Heart left ventricle (tissue), 16 donors: ENCODE data around the gene ACSF2. TPM values are rescaled to one million over a fixed set of nuclear protein-coding genes. Genes with fewer than 3 reads are reported as not detected.

Experiments used
- ATAC-seq, 4 donors: fragments of 200-7000 bp; cut with Tn5 transposase; one replicate each; pipeline ENCODE4 v1.9.1; 2020 to 2022; ENCODE audit warnings: moderate library complexity in 4 of 4, mild to moderate bottlenecking in 3 of 4, moderate number of reproducible peaks in 1 of 4
- DNase-seq, 5 donors: peaks; one replicate each; pipeline ENCODE4 v3.0.0-alpha.2; 2020
- H3K27ac ChIP-seq, 12 donors: fragments of 200-600 bp; sonication (generic) in 4 of 12; one replicate each; pipeline versions ENCODE4 v1.5.0 to v1.8.0; 2016 to 2022; ENCODE audit warnings: mild to moderate bottlenecking in 2 of 12
- H3K27me3 ChIP-seq, 9 donors: fragments of 200-600 bp; sonication (generic) in 2 of 9; one replicate each; pipeline versions ENCODE4 v1.5.1 to v1.8.0; 2016 to 2022; ENCODE audit warnings: mild to moderate bottlenecking in 3 of 9
- H3K36me3 ChIP-seq, 9 donors: fragments of 200-600 bp; sonication (generic) in 2 of 9; one replicate each; pipeline versions ENCODE4 v1.5.0 to v1.8.0; 2018 to 2022; ENCODE audit warnings: mild to moderate bottlenecking in 2 of 9
- H3K4me1 ChIP-seq, 12 donors: fragments of 200-600 bp; sonication (generic) in 4 of 12; one replicate each; pipeline versions ENCODE4 v1.5.0 to v1.8.0; 2016 to 2022; ENCODE audit warnings: mild to moderate bottlenecking in 3 of 12
- H3K4me3 ChIP-seq, 12 donors: fragments of 200-600 bp; sonication (generic) in 4 of 12; one replicate each; pipeline versions ENCODE4 v1.5.0 to v1.8.0; 2017 to 2022; ENCODE audit warnings: mild to moderate bottlenecking in 9 of 12, moderate library complexity in 4 of 12
- H3K9me3 ChIP-seq, 12 donors: fragments of 200-600 bp; sonication (generic) in 4 of 12; one replicate each; pipeline versions ENCODE4 v1.5.0 to v1.8.0; 2016 to 2022; ENCODE audit warnings: mild to moderate bottlenecking in 1 of 12
- CTCF ChIP-seq, 12 donors: fragments of 200-600 bp; sonication (generic) in 4 of 12; IDR thresholded peaks; one replicate each; pipeline versions ENCODE4 v1.5.0 to v1.8.0; 2018 to 2022; ENCODE audit warnings: antibody characterized with exemption in 12 of 12, mild to moderate bottlenecking in 5 of 12
- POLR2A ChIP-seq, 2 donors: fragments of 450-650 bp; IDR thresholded peaks; one replicate each; pipeline ENCODE4 v1.6.1; 2017; ENCODE audit warnings: antibody characterized with exemption in 2 of 2, mild to moderate bottlenecking in 2 of 2, moderate library complexity in 2 of 2
- WGBS, 4 donors: extraction: QIAGEN DNeasy Blood & Tissue Kit in 2 of 4; methylation state at CpG; one replicate each; pipeline versions ENCODE4 v1.1.5 to v1.1.7; 2013 to 2018; 5-methylcytosine and 5-hydroxymethylcytosine counted together
- intact Hi-C, 10 donors: fragments of 100-400 bp; cut with DNase I; formaldehyde crosslinking; loops; one replicate each; pipeline versions ENCODE4 v1.11.1 to v1.14.2; 2022
- polyA plus RNA-seq, 2 donors: library from polyadenylated mRNA; stranded (reverse); fragments of 200-250 nt; gene quantifications; one replicate each; pipeline ENCODE4 v1.2.3, GENCODE V29; 2013
- total RNA-seq, 9 donors: library from RNA; depleted of rRNA in 2 of 9; stranded (reverse); fragments of >200 nt in 2 of 9; fragmentation: NEBNext Ultra II Directional in 3 of 9; extraction: Animal tissue kit (Norgen Biotek cat#: 25700) in 3 of 9; gene quantifications; one replicate each; pipeline versions ENCODE4 v1.1.0 to v1.2.4, GENCODE V29; 2016 to 2023
- donor health status: ischemic (EF 13 %, LVEDD 7.1; RV severe dilation, severe dysfunction).
- donor health status: healthy with polysubstance abuse.
- donor health status: DM: no; HTN: yes; CAD: no.
- donor health status: DM: no; HTN: no; CAD: no.
- donor health status: ischemic (EF 25% LVEDD 6.9; RV normal size, moderate dysfunction).
- donor health status: ischemic (EF 25% LVEDD 5.7; RV mildly dilated, moderate dysfunction).
- donor health status: healthy.
- donor health status: DM: yes; HTN: yes; CAD: no.
- donor health status: ischemic (EF 35%, LVEDD 5.7; RV mildly dilated, moderate dysfunction).
- donor health status: nonischemic (EF 11% LVEDD 7.7; RV severe dilation, severe dysfunction).
- donor health status: DM: yes; HTN: yes; CAD: no.
- donor health status: PGD.
- donor health status: ischemic (EF 29% LVEDD 5.4; RV normal size, mild dysfunction).
- donor health status: nonischemic (EF 23%, LVEDD 6.1; RV moderate dilation, normal function).

ACSF2 gene
- total and polyA plus RNA-seq, 11 donors: 6.5 to 31.6 (median 17.4) TPM

GRCh38 chr17:50480142-50480764 is 54.2 kb downstream of the ACSF2 start:
- no peak for ATAC-seq
- WGBS, 4 donors: 81 to 89% (median 86%) methylated on average over 7 of the region's 7 CpGs
- intact Hi-C loops: loop anchor here in 8 of 10 donors (5.0 to 10.0 kb wide), 10 partner anchors 62 to 362 kb away; partner anchors contain the start of gene SPATA20 (in 1 of the 8)

DNA sequence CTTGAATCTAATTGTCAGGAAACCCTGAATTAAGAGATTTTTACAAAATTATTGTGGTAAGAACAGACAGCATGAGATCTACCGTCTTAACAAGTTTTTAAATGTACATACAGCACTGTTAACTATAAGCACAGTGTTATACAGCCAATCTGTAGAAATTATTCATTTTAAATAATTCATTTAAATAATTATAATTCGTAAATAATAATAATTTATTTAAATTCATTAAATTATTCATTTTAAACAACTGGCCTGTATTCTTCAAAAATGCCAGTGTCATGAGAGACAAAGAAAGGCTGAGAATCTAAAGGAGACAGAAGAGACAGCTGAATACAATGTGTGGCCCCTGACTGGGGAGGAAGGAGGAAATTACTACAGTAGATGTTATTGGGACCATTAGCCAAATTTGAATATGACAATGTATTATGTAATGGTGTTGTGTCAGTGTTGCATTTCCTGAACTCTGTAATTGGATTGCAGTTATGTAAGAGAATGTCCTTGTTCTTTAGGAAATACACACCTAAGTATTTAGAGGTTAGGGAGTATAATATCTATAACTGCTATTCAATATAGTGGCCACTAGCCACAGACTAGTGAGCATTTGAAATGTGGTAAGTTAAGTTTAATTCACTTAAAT is 55.0 kb downstream of the ACSF2 start:
- H3K27me3 ChIP-seq: no peaks in the 10 kb centered on the region
- intact Hi-C loops: loop anchor here in 8 of 10 donors (5.0 to 10.0 kb wide), 10 partner anchors 61 to 361 kb away; partner anchors contain the start of gene SPATA20 (in 1 of the 8)
- peaks cover 0 to 51% (median 32%) of the 10 kb centered on the region in 12 donors for H3K4me1 ChIP-seq
- WGBS, 4 donors: 82 to 93% (median 85%) methylated on average over 2 of the region's 2 CpGs
- no peaks in the 10 kb centered on the region for H3K9me3 ChIP-seq
- no peak overlapping the region for H3K4me3 ChIP-seq
- H3K36me3 ChIP-seq: peaks cover 0 to 51% (median 36%) of the 10 kb centered on the region in 9 donors
- DNase-seq: no peak
- peak overlapping the region in 4 of 12 donors; percentile 6 to 82 (median 16) for H3K27ac ChIP-seq
- ATAC-seq: no peak
- TF ChIP-seq POLR2A (IDR thresholded peaks at IDR 0.05) (no peak), CTCF (IDR thresholded peaks at IDR 0.05) (no peak)

More at GRCh38 chr17:50480142-50480764, 54.2 kb downstream of the ACSF2 start:
- no peak for TF ChIP-seq POLR2A (IDR thresholded peaks at IDR 0.05)
- no peak for TF ChIP-seq CTCF (IDR thresholded peaks at IDR 0.05)
- Histone ChIP-seq H3K27ac (peak overlapping the region in 3 of 12 donors; percentile 85 to 90 (median 85)), H3K4me3 (peak overlapping the region in 4 of 12 donors; percentile 63 to 92 (median 87)), H3K27me3 (no peaks in the 10 kb centered on the region), H3K4me1 (peaks cover 0 to 51% (median 32%) of the 10 kb centered on the region in 12 donors), H3K9me3 (no peaks in the 10 kb centered on the region), H3K36me3 (peaks cover 0 to 43% (median 29%) of the 10 kb centered on the region in 9 donors)
- DNase-seq: no peak

- 56 to 76% (median 68%) methylated on average over 4 of the region's 4 CpGs for WGBS, 4 donors
- Histone ChIP-seq H3K4me1 (peaks cover 0 to 51% (median 32%) of the 10 kb centered on the region in 12 donors), H3K27ac (peak overlapping the region in 9 of 12 donors; percentile 7 to 90 (median 80)), H3K27me3 (no peaks in the 10 kb centered on the region), H3K9me3 (no peaks in the 10 kb centered on the region), H3K4me3 (no peak overlapping the region), H3K36me3 (peaks cover 0 to 57% (median 43%) of the 10 kb centered on the region in 9 donors)
- no peak for TF ChIP-seq POLR2A (IDR thresholded peaks at IDR 0.05)
- no peak for TF ChIP-seq CTCF (IDR thresholded peaks at IDR 0.05)
- no peak for DNase-seq
- intact Hi-C loops: loop anchor here in 8 of 10 donors (1.0 to 10.0 kb wide), 15 partner anchors 52 to 361 kb away; partner anchors contain the start of gene SPATA20 (in 2 of the 8)
- no peak for ATAC-seq
These were observed 55.6 kb downstream of the ACSF2 start for GRCh38 chr17:50481648-50482047.

DNA sequence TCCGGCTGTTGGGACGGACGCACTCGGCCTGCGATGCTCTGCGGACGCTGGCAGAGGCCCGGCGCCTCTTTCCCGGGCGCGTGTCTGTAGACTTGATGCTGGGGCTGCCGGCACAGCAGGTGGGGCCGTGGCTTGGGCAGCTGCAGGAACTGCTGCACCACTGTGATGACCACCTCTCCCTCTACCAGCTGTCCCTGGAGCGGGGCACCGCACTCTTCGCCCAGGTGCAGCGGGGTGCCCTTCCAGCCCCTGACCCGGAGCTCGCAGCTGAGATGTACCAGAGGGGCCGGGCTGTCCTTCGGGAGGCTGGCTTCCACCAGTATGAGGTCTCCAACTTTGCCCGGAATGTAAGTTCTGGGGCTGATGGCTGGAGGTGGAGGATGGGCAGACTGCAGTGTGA is 56.1 kb downstream of the ACSF2 start:
- DNase-seq: peak in 1 of 5 donors; percentile 53
- Histone ChIP-seq H3K27ac (peak overlapping the region in 9 of 12 donors; percentile 9 to 90 (median 80)), H3K36me3 (peaks cover 0 to 61% (median 48%) of the 10 kb centered on the region in 9 donors)

More for the DNA sequence above, 56.1 kb downstream of the ACSF2 start:
- no peaks in the 10 kb centered on the region for H3K9me3 ChIP-seq
- TF ChIP-seq CTCF (IDR thresholded peaks at IDR 0.05) (no peak), POLR2A (IDR thresholded peaks at IDR 0.05) (no peak)
- H3K4me1 ChIP-seq: peaks cover 0 to 51% (median 32%) of the 10 kb centered on the region in 12 donors
- intact Hi-C loops: loop anchor here in 8 of 10 donors (1.0 to 10.0 kb wide), 15 partner anchors 51 to 360 kb away; partner anchors contain the start of gene SPATA20 (in 2 of the 8)
- H3K27me3 ChIP-seq: no peaks in the 10 kb centered on the region
- 70 to 89% (median 85%) methylated on average over 15 to 23 of the region's 23 CpGs for WGBS, 4 donors
- ATAC-seq: peak in 1 of 4 donors; percentile 1
- H3K4me3 ChIP-seq: no peak overlapping the region
